GM13976 (cell line): Measurements from ENCODE around the gene SHOC1.

Experiments
- DNase-seq: peaks from one replicate; pipeline ENCODE4 v3.0.0; 2012; ENCODE audit warnings: low spot score
- in situ Hi-C: fragments of 300-500 bp; cut with MboI; formaldehyde crosslinking; loops from one replicate; pipeline ENCODE4 v1.12.0; 2022; ENCODE audit warnings: low sequenced_read_pairs, mixed read lengths, inconsistent platforms; ENCODE audit not compliant: unreplicated experiment
- TF ChIP-seq, protein P1 (sequence below): IDR thresholded peaks from 2 replicates; pipeline ENCODE4 v1.5.1; 2012; ENCODE audit warnings: borderline replicate concordance, mild to moderate bottlenecking; ENCODE audit not compliant: insufficient read depth; ENCODE audit errors: extremely low read depth, missing control alignments, control extremely low read depth

SHOC1 gene

DNA sequence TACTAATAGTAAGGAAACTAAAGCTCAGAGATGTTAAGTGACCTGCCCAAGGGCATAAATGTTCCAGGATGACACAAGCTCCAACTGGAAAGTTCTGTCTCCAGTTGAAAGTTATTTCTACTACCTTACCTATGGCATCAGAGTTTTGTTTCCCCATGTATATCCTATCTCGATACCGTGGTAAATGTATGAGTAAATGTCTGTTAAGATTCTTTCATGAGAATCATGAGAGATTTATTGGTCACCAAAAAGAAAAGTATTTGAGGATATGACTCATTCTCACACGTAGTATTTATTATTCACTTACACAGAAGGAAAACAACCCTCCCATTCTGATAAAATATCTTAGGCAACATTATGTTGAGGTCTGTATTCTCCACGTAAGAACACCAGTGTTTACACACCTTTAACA, 11.1 kb upstream of the SHOC1 start:
- DNase-seq: no peak
- in situ Hi-C loops: no loop called here
- TF ChIP-seq, protein P1, sequence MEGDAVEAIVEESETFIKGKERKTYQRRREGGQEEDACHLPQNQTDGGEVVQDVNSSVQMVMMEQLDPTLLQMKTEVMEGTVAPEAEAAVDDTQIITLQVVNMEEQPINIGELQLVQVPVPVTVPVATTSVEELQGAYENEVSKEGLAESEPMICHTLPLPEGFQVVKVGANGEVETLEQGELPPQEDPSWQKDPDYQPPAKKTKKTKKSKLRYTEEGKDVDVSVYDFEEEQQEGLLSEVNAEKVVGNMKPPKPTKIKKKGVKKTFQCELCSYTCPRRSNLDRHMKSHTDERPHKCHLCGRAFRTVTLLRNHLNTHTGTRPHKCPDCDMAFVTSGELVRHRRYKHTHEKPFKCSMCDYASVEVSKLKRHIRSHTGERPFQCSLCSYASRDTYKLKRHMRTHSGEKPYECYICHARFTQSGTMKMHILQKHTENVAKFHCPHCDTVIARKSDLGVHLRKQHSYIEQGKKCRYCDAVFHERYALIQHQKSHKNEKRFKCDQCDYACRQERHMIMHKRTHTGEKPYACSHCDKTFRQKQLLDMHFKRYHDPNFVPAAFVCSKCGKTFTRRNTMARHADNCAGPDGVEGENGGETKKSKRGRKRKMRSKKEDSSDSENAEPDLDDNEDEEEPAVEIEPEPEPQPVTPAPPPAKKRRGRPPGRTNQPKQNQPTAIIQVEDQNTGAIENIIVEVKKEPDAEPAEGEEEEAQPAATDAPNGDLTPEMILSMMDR: no peak

- DNase-seq: no peak
- TF ChIP-seq, protein P1: no peak
- in situ Hi-C loops: no loop called here
Measured at GRCh38 chr9:111805262-111805661, 10.5 kb upstream of the SHOC1 start.

GRCh38 chr9:111804636-111805035, 9.9 kb upstream of the SHOC1 start:
- TF ChIP-seq, protein P1: no peak

DNA sequence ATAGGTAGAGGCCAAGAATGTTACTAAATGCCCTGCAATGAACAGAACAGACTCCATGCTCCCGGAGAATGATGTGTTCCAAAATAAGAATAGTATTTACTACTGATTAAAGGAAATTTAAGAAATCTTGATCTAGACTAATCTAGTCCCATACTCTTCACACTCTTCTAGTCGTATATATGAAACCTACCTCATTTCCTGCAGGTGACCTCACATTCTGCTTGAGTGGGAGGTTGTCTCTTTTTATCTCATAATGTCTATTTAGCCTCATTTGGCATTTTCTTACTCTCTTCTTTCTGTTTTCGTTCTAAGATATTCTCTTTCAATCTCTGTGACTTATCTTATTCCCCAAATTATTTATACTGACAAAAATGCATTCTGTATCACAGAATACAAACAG, 9.2 kb upstream of the SHOC1 start:
- DNase-seq: peak; percentile 57
- TF ChIP-seq, protein P1: no peak
- in situ Hi-C loops: no loop called here

More at GRCh38 chr9:111804636-111805035, 9.9 kb upstream of the SHOC1 start:
- in situ Hi-C loops: no loop called here
- no peak for DNase-seq

DNA sequence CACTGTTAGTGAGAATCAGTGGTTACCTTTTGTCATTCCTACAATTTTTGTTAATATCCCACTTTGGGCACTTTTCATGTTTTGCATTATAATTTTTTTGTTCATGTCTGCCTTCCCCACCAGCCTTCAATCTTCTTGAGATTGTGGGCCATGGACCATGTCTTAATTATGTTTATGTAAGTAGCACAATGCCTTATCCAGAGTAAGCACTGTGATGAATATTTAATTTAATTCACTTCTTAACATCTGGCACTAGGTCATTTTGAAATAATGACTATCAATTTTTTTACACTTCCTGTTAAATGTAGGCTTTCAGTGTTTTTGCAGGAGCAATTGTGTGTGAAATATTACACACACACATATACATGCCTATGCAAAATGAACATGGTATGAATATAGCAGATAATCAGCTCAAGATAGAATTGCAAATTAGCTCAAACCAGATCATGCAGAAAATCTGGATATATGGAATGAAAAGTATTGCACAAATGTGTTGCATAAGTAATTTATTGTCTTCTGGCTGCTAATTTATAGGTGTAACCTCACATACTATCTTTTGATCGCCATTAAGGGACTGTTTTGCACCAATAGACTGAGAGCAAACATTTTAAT, 5.3 kb upstream of the SHOC1 start:
- in situ Hi-C loops: no loop called here
- DNase-seq: no peak
- TF ChIP-seq, protein P1: no peak

- DNase-seq: no peak
- TF ChIP-seq, protein P1: no peak
- in situ Hi-C loops: no loop called here
Measured at GRCh38 chr9:111799506-111799905, 4.8 kb upstream of the SHOC1 start.
